Mucosa of descending colon (tissue), 3 donors: ENCODE results near the gene ARHGAP26. TPM values are rescaled to one million over a fixed set of nuclear protein-coding genes. Genes with fewer than 3 reads are reported as not detected.
A peak's percentile ranks its signal among the peaks of the same experiment; 100 is the strongest.

ENCODE experiments used
- ATAC-seq: fragments of 200-7000 bp; cut with Tn5 transposase; one replicate; pipeline ENCODE4 v1.9.1; 2020; ENCODE audit warnings: mild to moderate bottlenecking, moderate library complexity
- DNase-seq, 3 donors: peaks; one replicate each; pipeline ENCODE4 v3.0.0-alpha.2; 2020
- H3K36me3 ChIP-seq: fragments of 200-600 bp; one replicate; pipeline ENCODE4 v1.8.0; 2021; ENCODE audit warnings: low read depth, mild to moderate bottlenecking
- H3K4me1 ChIP-seq: fragments of 200-600 bp; one replicate; pipeline ENCODE4 v1.8.0; 2021; ENCODE audit warnings: low read depth, mild to moderate bottlenecking
- H3K4me3 ChIP-seq: fragments of 200-600 bp; one replicate; pipeline ENCODE4 v1.8.0; 2021; ENCODE audit warnings: mild to moderate bottlenecking
- H3K9me3 ChIP-seq: fragments of 200-600 bp; one replicate; pipeline ENCODE4 v1.8.0; 2021; ENCODE audit warnings: mild to moderate bottlenecking
- CTCF ChIP-seq: fragments of 200-600 bp; IDR thresholded peaks from one replicate; pipeline ENCODE4 v1.8.0; 2022; ENCODE audit warnings: antibody characterized with exemption, mild to moderate bottlenecking
- intact Hi-C, 2 donors: fragments of 100-400 bp; cut with DNase I in 1 of 2; cut with micrococcal nuclease in 1 of 2; formaldehyde crosslinking; loops; one replicate each; pipeline versions ENCODE4 v1.11.0 to v1.11.1; 2022; cut with DNase I, micrococcal nuclease
- total RNA-seq, 3 donors: library from RNA; stranded (reverse); fragmentation: NEBNext Ultra II Directional in 2 of 3; extraction: Animal tissue kit (Norgen Biotek cat#: 25700) in 2 of 3; gene quantifications; one replicate each; pipeline versions ENCODE4 v1.2.1 to v1.2.4, GENCODE V29; 2021 to 2023
- donor health status: DM: no; HTN: no; CAD: no; lungs with moderate emphysema.
- donor health status: DM: no; HTN: no; CAD: no.
- donor health status: DM: no; HTN: yes; CAD: no.

Gene ARHGAP26
- total RNA-seq, 3 donors from 2014 or later, result 52.9 to 96.0 (median 67.8) TPM

GRCh38 chr5:142827934-142828576 is 57.9 kb downstream of the ARHGAP26 start:
- intact Hi-C loops, result no loop called here
- no peaks in the 10 kb centered on the region for H3K9me3 ChIP-seq
- ATAC-seq, result peak; percentile 1

GRCh38 chr5:142828797-142829535 is 58.8 kb downstream of the ARHGAP26 start:
- intact Hi-C loops, result no loop called here
- no peaks in the 10 kb centered on the region for H3K9me3 ChIP-seq
- peaks cover 31% of the 10 kb centered on the region for H3K4me1 ChIP-seq
- no peak for ATAC-seq
- no peak overlapping the region for H3K4me3 ChIP-seq
- no peaks in the 10 kb centered on the region for H3K36me3 ChIP-seq
- no peak for TF ChIP-seq CTCF
- DNase-seq, result no peak

More at GRCh38 chr5:142827934-142828576, 57.9 kb downstream of the ARHGAP26 start:
- no peak overlapping the region for H3K4me3 ChIP-seq
- H3K36me3 ChIP-seq, result no peaks in the 10 kb centered on the region
- DNase-seq, result no peak
- peaks cover 34% of the 10 kb centered on the region for H3K4me1 ChIP-seq
- TF ChIP-seq CTCF, result no peak

- TF ChIP-seq CTCF, result no peak
- H3K36me3 ChIP-seq, result no peaks in the 10 kb centered on the region
- H3K4me3 ChIP-seq, result no peak overlapping the region
- ATAC-seq (no peak), DNase-seq (no peak)
- no peaks in the 10 kb centered on the region for H3K9me3 ChIP-seq
- intact Hi-C loops, result no loop called here
- H3K4me1 ChIP-seq, result peaks cover 30% of the 10 kb centered on the region
Measured at GRCh38 chr5:142829801-142830220, 59.6 kb downstream of the ARHGAP26 start.

- no peaks in the 10 kb centered on the region for H3K36me3 ChIP-seq
Measured at GRCh38 chr5:142830241-142831008, 60.2 kb downstream of the ARHGAP26 start.

More at GRCh38 chr5:142830241-142831008, 60.2 kb downstream of the ARHGAP26 start:
- no peaks in the 10 kb centered on the region for H3K9me3 ChIP-seq
- ATAC-seq, result no peak
- no peak overlapping the region for H3K4me3 ChIP-seq
- intact Hi-C loops, result no loop called here
- TF ChIP-seq CTCF, result no peak
- peaks cover 29% of the 10 kb centered on the region for H3K4me1 ChIP-seq
- DNase-seq, result no peak
